Measurements from ENCODE around the gene INO80B. TPM values are rescaled to one million over a fixed set of nuclear protein-coding genes. Genes with fewer than 3 reads are reported as not detected.

Gene INO80B
- total RNA-seq, 2 experiments from 2014 or later = 41.3 to 41.8 TPM

DNA sequence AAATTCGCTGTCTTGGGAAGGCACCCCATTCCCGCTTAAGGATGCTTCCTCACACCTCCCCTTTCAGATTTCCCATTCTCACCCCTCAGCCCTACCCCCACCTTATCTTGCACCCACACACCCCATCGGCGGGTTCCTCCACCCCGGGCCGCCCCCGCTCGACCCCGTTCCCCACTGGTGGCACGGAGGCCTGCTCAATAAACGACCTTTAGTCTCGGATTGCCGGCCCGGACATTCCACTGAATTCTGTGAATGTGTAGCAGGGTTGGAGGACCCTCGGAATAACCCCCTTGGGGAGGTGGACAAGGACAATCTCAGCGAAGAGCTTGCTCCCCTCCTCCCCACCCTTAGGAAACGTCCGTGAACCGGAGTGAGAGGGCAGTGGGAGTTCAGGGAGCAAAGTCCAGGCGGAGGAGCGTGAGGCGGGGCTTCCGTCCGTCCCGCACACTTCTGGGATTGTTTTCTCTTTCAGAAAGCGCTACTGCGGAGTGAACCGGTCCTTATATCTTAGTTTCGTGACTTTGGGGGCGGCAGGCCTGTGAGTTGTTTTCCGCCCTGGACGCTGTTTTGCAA, 47.3 kb downstream of the INO80B start:
- H3K4me3 ChIP-seq (ENCODE audit: low read length) = peak overlapping the region; percentile 53
- intact Hi-C loops (cut with DNase I, micrococcal nuclease) = no loop called here
- Mint-ChIP-seq H3K27ac (no peak overlapping the region), H3K36me3 (ENCODE audit: low read depth) (peaks cover 28% of the 10 kb centered on the region), H3K4me1 (ENCODE audit: low read depth) (peaks cover 86% of the 10 kb centered on the region), H3K4me3 (peak overlapping the region; percentile 60), H3K27me3 (peaks cover 90% of the 10 kb centered on the region), H3K9me3 (no peaks in the 10 kb centered on the region)
- ATAC-seq (ENCODE audit: poor library complexity) = no peak
- H3K27me3 ChIP-seq (ENCODE audit: control insufficient read depth in 1 of 2, insufficient read depth in 2 of 2, low read length in 2 of 2) = peaks cover 63 to 72% of the 10 kb centered on the region in 2 experiments
- ChIA-PET CTCF (interaction anchor here (2.3 kb wide), 1 partner anchor 19 kb away, joined by 9 read pairs; the partner anchor contains the start of genes CCDC142 and TTC31), POLR2A (no interaction called here)
- TF ChIP-seq, protein P1, sequence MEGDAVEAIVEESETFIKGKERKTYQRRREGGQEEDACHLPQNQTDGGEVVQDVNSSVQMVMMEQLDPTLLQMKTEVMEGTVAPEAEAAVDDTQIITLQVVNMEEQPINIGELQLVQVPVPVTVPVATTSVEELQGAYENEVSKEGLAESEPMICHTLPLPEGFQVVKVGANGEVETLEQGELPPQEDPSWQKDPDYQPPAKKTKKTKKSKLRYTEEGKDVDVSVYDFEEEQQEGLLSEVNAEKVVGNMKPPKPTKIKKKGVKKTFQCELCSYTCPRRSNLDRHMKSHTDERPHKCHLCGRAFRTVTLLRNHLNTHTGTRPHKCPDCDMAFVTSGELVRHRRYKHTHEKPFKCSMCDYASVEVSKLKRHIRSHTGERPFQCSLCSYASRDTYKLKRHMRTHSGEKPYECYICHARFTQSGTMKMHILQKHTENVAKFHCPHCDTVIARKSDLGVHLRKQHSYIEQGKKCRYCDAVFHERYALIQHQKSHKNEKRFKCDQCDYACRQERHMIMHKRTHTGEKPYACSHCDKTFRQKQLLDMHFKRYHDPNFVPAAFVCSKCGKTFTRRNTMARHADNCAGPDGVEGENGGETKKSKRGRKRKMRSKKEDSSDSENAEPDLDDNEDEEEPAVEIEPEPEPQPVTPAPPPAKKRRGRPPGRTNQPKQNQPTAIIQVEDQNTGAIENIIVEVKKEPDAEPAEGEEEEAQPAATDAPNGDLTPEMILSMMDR (IDR thresholded peaks at IDR 0.05) = no peak
- H3K9me3 ChIP-seq (ENCODE audit: control insufficient read depth in 1 of 2, insufficient read depth in 1 of 2, low read length in 2 of 2) = peaks cover 0 to 37% of the 10 kb centered on the region in 2 experiments
- no peak overlapping the region for H3K27ac ChIP-seq (ENCODE audit: low read depth in 1 of 2, low read length in 2 of 2)
- peaks cover 70% of the 10 kb centered on the region for H3K4me1 ChIP-seq (ENCODE audit: insufficient read depth, low read length)
- no peak for DNase-seq
- peaks cover 18% of the 10 kb centered on the region for H3K36me3 ChIP-seq (ENCODE audit: insufficient read depth, low read length)

DNA sequence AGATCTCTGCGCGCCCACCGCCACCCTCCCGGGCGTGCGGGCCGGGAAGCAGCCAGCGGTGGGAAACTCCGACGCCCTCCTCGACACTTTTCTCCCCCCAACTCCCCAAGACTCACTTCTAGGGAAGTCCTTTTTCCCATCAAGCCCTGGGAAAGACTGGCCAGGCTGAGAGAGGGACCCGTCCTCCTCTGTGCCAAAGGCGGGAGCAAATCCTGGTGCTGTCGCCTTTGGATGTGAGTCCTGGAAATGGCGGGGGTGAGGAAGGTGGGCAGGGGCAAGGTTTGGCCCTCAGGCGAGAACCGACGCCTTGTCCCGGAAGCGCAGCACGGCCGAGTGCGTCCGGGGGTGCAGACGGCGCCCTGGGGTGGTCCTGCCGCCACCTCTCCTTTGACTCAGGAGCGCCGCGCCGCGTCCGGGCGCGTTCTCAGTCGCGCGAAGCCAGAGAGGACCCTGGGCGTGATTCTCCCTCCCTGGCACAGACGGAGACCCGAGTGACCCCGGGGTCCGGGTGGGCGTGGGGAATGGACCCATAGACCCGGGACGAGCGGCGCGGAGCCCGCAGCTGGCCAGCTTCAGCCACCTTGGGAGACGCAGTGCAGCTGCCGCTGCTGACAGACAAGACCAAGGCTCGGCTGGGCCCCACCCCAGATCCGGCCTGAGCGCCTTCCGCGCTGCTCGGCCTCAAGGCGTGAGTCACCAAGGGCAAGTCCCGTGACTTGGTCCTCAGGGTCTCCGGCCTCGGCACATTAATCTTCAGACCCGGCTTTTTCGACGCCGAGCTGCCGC, 48.0 kb downstream of the INO80B start:
- H3K27ac Mint-ChIP-seq = no peak overlapping the region
- ATAC-seq (ENCODE audit: poor library complexity) = no peak
- H3K4me3 Mint-ChIP-seq = peak overlapping the region; percentile 60
- peak in 8 of 14 experiments; percentile 20 to 75 (median 50) for DNase-seq
- H3K27me3 ChIP-seq (ENCODE audit: control insufficient read depth in 1 of 2, insufficient read depth in 2 of 2, low read length in 2 of 2) = peaks cover 63 to 69% of the 10 kb centered on the region in 2 experiments
- peaks cover 91% of the 10 kb centered on the region for H3K27me3 Mint-ChIP-seq
- peak overlapping the region; percentile 53 for H3K4me3 ChIP-seq (ENCODE audit: low read length)
- peaks cover 18% of the 10 kb centered on the region for H3K36me3 ChIP-seq (ENCODE audit: insufficient read depth, low read length)
- ChIA-PET POLR2A (interaction anchor here (0.6 to 1.6 kb wide), 6 partner anchors 10 to 305 kb away, joined by 3 to 6 read pairs (median 3); partner anchors contain the start of genes AUP1, C2orf81, CCDC142 and HTRA2), CTCF (interaction anchor here (1.1 to 2.1 kb wide), 3 partner anchors 20 to 324 kb away, joined by 3 to 7 read pairs (median 3); partner anchors contain the start of genes CCDC142, MOB1A and TTC31)
- intact Hi-C loops (cut with DNase I, micrococcal nuclease) = no loop called here
- H3K36me3 Mint-ChIP-seq (ENCODE audit: low read depth) = peaks cover 35% of the 10 kb centered on the region
- no peak overlapping the region for H3K27ac ChIP-seq (ENCODE audit: low read depth in 1 of 2, low read length in 2 of 2)
- TF ChIP-seq, protein P1 (IDR thresholded peaks at IDR 0.05) = no peak
- peaks cover 85% of the 10 kb centered on the region for H3K4me1 Mint-ChIP-seq (ENCODE audit: low read depth)
- no peaks in the 10 kb centered on the region for H3K9me3 Mint-ChIP-seq
- H3K9me3 ChIP-seq (ENCODE audit: control insufficient read depth in 1 of 2, insufficient read depth in 1 of 2, low read length in 2 of 2) = peaks cover 0 to 31% of the 10 kb centered on the region in 2 experiments
- H3K4me1 ChIP-seq (ENCODE audit: insufficient read depth, low read length) = peaks cover 68% of the 10 kb centered on the region

DNA sequence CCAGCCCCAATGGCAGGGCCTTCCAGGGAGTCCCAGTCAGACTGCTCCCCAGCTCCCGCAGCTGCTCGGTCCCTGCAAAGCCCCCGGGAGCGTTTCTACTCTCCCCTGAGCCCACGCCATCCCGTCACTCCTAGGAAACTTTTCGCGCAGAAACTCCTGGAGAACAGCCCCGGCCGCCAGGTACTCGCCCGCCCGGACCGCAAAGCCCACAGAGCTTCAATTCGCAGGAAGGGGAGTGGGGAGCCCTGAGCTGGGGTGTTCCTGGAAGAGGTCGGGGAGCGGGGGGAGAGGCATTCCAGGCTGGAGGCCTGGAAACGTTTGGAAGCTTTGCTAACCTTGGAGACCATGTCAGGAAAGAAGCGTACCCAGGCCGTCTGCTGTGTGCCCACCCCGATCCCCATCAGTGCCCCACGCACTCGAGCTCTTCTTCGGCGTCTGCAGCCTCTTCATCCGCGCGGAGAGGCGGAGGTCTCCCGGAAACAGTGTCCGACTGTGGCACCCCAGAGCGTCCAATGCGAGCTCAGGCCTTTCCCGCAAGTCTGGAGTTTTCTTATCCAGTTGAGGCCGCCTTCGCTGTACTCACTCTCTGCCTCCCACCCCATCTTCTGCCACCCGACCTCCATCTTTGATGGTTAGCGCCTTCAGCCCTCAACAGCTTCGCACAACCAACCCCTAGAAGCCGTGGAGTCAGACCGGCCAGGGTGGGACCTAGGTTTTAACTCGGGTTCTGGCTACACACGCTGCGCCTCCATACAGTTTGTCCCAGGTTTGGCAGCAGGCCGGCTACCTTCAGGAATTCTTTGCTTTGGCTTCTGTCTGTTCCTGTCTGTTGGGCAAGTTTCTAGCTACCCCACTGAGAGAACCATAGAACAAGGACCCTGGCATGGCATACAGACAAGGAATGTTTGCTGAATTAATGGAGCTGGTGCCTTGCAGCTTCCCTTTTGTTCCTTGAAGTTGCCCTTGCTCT, 48.9 kb downstream of the INO80B start:
- Mint-ChIP-seq H3K27me3 (peaks cover 82% of the 10 kb centered on the region), H3K9me3 (no peaks in the 10 kb centered on the region), H3K36me3 (ENCODE audit: low read depth) (peaks cover 37% of the 10 kb centered on the region), H3K4me1 (ENCODE audit: low read depth) (peaks cover 85% of the 10 kb centered on the region), H3K27ac (no peak overlapping the region), H3K4me3 (peak overlapping the region; percentile 75)
- POLR2A ChIA-PET = interaction anchor here (0.6 to 1.6 kb wide), 8 partner anchors 9 to 306 kb away, joined by 3 to 6 read pairs (median 3); partner anchors contain the start of genes AUP1, C2orf81, CCDC142 and HTRA2
- DNase-seq (no peak), ATAC-seq (ENCODE audit: poor library complexity) (no peak)
- peaks cover 57 to 60% of the 10 kb centered on the region in 2 experiments for H3K27me3 ChIP-seq (ENCODE audit: control insufficient read depth in 1 of 2, insufficient read depth in 2 of 2, low read length in 2 of 2)
- TF ChIP-seq, protein P1 (IDR thresholded peaks at IDR 0.05) = no peak
- CTCF ChIA-PET = interaction anchor here (1.1 to 2.1 kb wide), 3 partner anchors 21 to 325 kb away, joined by 3 to 7 read pairs (median 3); partner anchors contain the start of genes CCDC142, MOB1A and TTC31
- H3K27ac ChIP-seq (ENCODE audit: low read depth in 1 of 2, low read length in 2 of 2) = no peak overlapping the region
- peaks cover 18% of the 10 kb centered on the region for H3K36me3 ChIP-seq (ENCODE audit: insufficient read depth, low read length)
- peaks cover 65% of the 10 kb centered on the region for H3K4me1 ChIP-seq (ENCODE audit: insufficient read depth, low read length)
- H3K9me3 ChIP-seq (ENCODE audit: control insufficient read depth in 1 of 2, insufficient read depth in 1 of 2, low read length in 2 of 2) = peaks cover 0 to 24% of the 10 kb centered on the region in 2 experiments
- peak overlapping the region; percentile 53 for H3K4me3 ChIP-seq (ENCODE audit: low read length)
- intact Hi-C loops (cut with DNase I, micrococcal nuclease) = no loop called here

Measured in CD4-positive, alpha-beta T cell (primary cell).